SK-N-SH treated with all-trans-retinoic acid at 6 μM for 48 hours (cell line): ENCODE results near the gene NMNAT1.

Experiments used
- ARNTL ChIP-seq: fragments of 450-650 bp; formaldehyde crosslinking; IDR thresholded peaks from 2 replicates; pipeline ENCODE4 v1.5.0; 2020; ENCODE audit warnings: low read depth, mild to moderate bottlenecking, moderate library complexity, borderline replicate concordance
- ESRRG ChIP-seq: fragments of 250-450 bp; sonication (Bioruptor Pico); IDR thresholded peaks from 2 replicates; pipeline ENCODE4 v1.6.1; 2021; ENCODE audit warnings: mild to moderate bottlenecking
- ISL1 ChIP-seq: fragments of 250-450 bp; sonication (Bioruptor Pico); IDR thresholded peaks from 2 replicates; pipeline ENCODE4 v2.1.2; 2022; ENCODE audit warnings: mild to moderate bottlenecking, moderate library complexity
- OSR1 ChIP-seq: fragments of 250-450 bp; sonication (Bioruptor Pico); IDR thresholded peaks from 2 replicates; pipeline ENCODE4 v1.8.0; 2022; ENCODE audit warnings: moderate library complexity, mild to moderate bottlenecking, inconsistent platforms
- RARB ChIP-seq: fragments of 250-450 bp; sonication (Bioruptor Pico); IDR thresholded peaks from 2 replicates; pipeline ENCODE4 v1.8.0; 2021; ENCODE audit warnings: mild to moderate bottlenecking, moderate library complexity
- SNAI2 ChIP-seq: fragments of 250-450 bp; sonication (Bioruptor Pico); IDR thresholded peaks from 2 replicates; pipeline ENCODE4 v1.5.0; 2020; ENCODE audit warnings: mild to moderate bottlenecking, moderate library complexity
- TCF4 ChIP-seq: fragments of 250-450 bp; sonication (Bioruptor Pico); IDR thresholded peaks from 2 replicates; pipeline ENCODE4 v1.8.0; 2021; ENCODE audit warnings: mild to moderate bottlenecking, moderate library complexity, borderline replicate concordance
- ZC3H10 ChIP-seq: fragments of 250-450 bp; sonication (Bioruptor Pico); IDR thresholded peaks from 2 replicates; pipeline ENCODE4 v1.5.1; 2021; ENCODE audit warnings: mild to moderate bottlenecking, moderate library complexity
- ZFP3 ChIP-seq: fragments of 250-450 bp; sonication (Bioruptor Pico); IDR thresholded peaks from 2 replicates; pipeline ENCODE4 v1.5.0; 2020; ENCODE audit warnings: mild to moderate bottlenecking, moderate library complexity
- ZFP30 ChIP-seq: fragments of 450-650 bp; formaldehyde crosslinking; IDR thresholded peaks from 2 replicates; pipeline ENCODE4 v1.5.0; 2022; ENCODE audit warnings: mild to moderate bottlenecking, moderate library complexity
- ZNF70 ChIP-seq: fragments of 450-650 bp; formaldehyde crosslinking; IDR thresholded peaks from 2 replicates; pipeline ENCODE4 v1.5.0; 2020; ENCODE audit warnings: mild to moderate bottlenecking, moderate library complexity
- TF ChIP-seq, protein P1 (sequence below): fragments of 250-450 bp; sonication (Bioruptor Pico); IDR thresholded peaks from 2 replicates; pipeline ENCODE4 v1.8.0; 2020; ENCODE audit warnings: mild to moderate bottlenecking, moderate library complexity, borderline replicate concordance
- TF ChIP-seq, protein P2 (sequence below): fragments of 250-450 bp; sonication (Bioruptor Pico); IDR thresholded peaks from 2 replicates; pipeline ENCODE4 v1.5.0; 2020; ENCODE audit warnings: mild to moderate bottlenecking, moderate library complexity

DNA sequence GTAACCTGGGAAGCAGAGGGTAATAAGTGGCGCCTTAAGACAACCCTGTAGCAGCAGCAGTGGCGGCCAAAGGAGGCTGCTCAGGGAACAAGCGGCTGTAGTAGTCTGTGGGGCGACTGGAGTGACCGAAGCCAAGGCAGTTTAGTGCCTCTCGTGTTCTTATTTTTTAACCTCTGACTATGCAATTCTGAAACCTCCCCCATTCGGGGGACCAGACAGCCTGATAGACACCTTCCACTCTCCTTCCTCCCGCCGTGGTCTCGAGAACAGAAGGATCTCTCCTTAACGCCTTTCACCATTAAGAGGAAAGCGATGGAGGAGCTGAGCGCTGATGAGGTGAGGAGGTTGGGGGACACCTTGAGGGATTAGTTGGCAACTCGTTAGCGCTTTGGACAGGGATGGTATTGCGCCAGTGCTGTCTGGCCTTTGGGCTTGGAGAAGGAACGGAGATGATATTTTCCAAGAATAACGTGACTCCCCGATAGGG, 90.1 kb downstream of the NMNAT1 start:
- TF ChIP-seq, protein P1, sequence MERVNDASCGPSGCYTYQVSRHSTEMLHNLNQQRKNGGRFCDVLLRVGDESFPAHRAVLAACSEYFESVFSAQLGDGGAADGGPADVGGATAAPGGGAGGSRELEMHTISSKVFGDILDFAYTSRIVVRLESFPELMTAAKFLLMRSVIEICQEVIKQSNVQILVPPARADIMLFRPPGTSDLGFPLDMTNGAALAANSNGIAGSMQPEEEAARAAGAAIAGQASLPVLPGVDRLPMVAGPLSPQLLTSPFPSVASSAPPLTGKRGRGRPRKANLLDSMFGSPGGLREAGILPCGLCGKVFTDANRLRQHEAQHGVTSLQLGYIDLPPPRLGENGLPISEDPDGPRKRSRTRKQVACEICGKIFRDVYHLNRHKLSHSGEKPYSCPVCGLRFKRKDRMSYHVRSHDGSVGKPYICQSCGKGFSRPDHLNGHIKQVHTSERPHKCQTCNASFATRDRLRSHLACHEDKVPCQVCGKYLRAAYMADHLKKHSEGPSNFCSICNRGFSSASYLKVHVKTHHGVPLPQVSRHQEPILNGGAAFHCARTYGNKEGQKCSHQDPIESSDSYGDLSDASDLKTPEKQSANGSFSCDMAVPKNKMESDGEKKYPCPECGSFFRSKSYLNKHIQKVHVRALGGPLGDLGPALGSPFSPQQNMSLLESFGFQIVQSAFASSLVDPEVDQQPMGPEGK (CRISPR knock-in tag), result no peak
- TF ChIP-seq ZNF70 (CRISPR knock-in tag) (no peak), ZC3H10 (CRISPR knock-in tag) (no peak), ZFP3 (CRISPR knock-in tag) (no peak), OSR1 (no peak), RARB (no peak), TCF4 (CRISPR knock-in tag) (no peak), ESRRG (CRISPR knock-in tag) (no peak), SNAI2 (CRISPR knock-in tag) (no peak), ARNTL (CRISPR knock-in tag) (no peak), ZFP30 (CRISPR knock-in tag) (no peak), ISL1 (CRISPR knock-in tag) (no peak)
- TF ChIP-seq, protein P2, sequence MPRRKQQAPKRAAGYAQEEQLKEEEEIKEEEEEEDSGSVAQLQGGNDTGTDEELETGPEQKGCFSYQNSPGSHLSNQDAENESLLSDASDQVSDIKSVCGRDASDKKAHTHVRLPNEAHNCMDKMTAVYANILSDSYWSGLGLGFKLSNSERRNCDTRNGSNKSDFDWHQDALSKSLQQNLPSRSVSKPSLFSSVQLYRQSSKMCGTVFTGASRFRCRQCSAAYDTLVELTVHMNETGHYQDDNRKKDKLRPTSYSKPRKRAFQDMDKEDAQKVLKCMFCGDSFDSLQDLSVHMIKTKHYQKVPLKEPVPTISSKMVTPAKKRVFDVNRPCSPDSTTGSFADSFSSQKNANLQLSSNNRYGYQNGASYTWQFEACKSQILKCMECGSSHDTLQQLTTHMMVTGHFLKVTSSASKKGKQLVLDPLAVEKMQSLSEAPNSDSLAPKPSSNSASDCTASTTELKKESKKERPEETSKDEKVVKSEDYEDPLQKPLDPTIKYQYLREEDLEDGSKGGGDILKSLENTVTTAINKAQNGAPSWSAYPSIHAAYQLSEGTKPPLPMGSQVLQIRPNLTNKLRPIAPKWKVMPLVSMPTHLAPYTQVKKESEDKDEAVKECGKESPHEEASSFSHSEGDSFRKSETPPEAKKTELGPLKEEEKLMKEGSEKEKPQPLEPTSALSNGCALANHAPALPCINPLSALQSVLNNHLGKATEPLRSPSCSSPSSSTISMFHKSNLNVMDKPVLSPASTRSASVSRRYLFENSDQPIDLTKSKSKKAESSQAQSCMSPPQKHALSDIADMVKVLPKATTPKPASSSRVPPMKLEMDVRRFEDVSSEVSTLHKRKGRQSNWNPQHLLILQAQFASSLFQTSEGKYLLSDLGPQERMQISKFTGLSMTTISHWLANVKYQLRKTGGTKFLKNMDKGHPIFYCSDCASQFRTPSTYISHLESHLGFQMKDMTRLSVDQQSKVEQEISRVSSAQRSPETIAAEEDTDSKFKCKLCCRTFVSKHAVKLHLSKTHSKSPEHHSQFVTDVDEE, result no peak
